GM23338 (cell line): ENCODE measurements around the gene RASSF4. TPM values are rescaled to one million over a fixed set of nuclear protein-coding genes. Genes with fewer than 3 reads are reported as not detected.

ENCODE experiments used
- ATAC-seq: fragments of 200-7000 bp; cut with Tn5 transposase; 3 replicates; pipeline ENCODE4 v1.9.1; 2020
- DNase-seq: peaks from one replicate; pipeline ENCODE4 v3.0.0-alpha.2; 2015; ENCODE audit warnings: low spot score
- H2AFZ ChIP-seq: fragments of 200-600 bp; sonication (generic); 2 replicates; pipeline ENCODE4 v1.8.0; 2016; ENCODE audit warnings: antibody characterized with exemption, mild to moderate bottlenecking, moderate library complexity
- H3F3A ChIP-seq: fragments of 200-600 bp; sonication (generic); replicated peaks from 2 replicates; pipeline ENCODE4 v1.8.0; 2017; ENCODE audit warnings: antibody characterized with exemption, mixed run types, low read depth
- H3K27ac ChIP-seq: fragments of 200-600 bp; sonication (generic); 2 replicates; pipeline ENCODE4 v1.6.1; 2016; ENCODE audit warnings: low read depth
- H3K27me3 ChIP-seq: fragments of 200-600 bp; sonication (generic); 2 replicates; pipeline ENCODE4 v1.8.0; 2016; ENCODE audit warnings: mild to moderate bottlenecking, mixed run types, moderate library complexity; ENCODE audit not compliant: insufficient read depth
- H3K36me3 ChIP-seq: fragments of 200-600 bp; sonication (generic); 2 replicates; pipeline ENCODE4 v1.8.0; 2016; ENCODE audit warnings: mild to moderate bottlenecking; ENCODE audit not compliant: insufficient read depth
- H3K4me1 ChIP-seq: fragments of 200-600 bp; sonication (generic); 2 replicates; pipeline ENCODE4 v1.8.0; 2016; ENCODE audit warnings: mild to moderate bottlenecking, moderate library complexity; ENCODE audit not compliant: insufficient read depth
- H3K4me2 ChIP-seq: fragments of 200-600 bp; sonication (generic); 2 replicates; pipeline ENCODE4 v1.7.1; 2017; ENCODE audit warnings: mixed run types
- H3K4me3 ChIP-seq: fragments of 200-600 bp; sonication (generic); 2 replicates; pipeline ENCODE4 v1.6.1; 2016; ENCODE audit warnings: mixed run types
- H3K79me2 ChIP-seq: fragments of 200-600 bp; sonication (generic); replicated peaks from 2 replicates; pipeline ENCODE4 v1.8.0; 2017; ENCODE audit warnings: mild to moderate bottlenecking; ENCODE audit not compliant: insufficient read depth
- H3K9me2 ChIP-seq: fragments of 200-600 bp; sonication (generic); 2 replicates; pipeline ENCODE4 v1.8.0; 2017; ENCODE audit not compliant: insufficient read depth
- H4K20me1 ChIP-seq: fragments of 200-600 bp; sonication (generic); replicated peaks from 2 replicates; pipeline ENCODE4 v1.8.0; 2017; ENCODE audit warnings: mild to moderate bottlenecking; ENCODE audit not compliant: insufficient read depth
- H3K27ac Mint-ChIP-seq: 2 replicates; pipeline ENCODE4 v1.8.0; 2020; ENCODE audit warnings: inconsistent platforms, mild to moderate bottlenecking, moderate library complexity, mixed read lengths
- H3K27me3 Mint-ChIP-seq: 3 replicates; pipeline ENCODE4 v1.8.0; 2022; ENCODE audit warnings: low read depth, mild to moderate bottlenecking, moderate library complexity, mixed read lengths, inconsistent platforms; ENCODE audit not compliant: insufficient read depth, poor library complexity
- H3K36me3 Mint-ChIP-seq: 3 replicates; pipeline ENCODE4 v1.8.0; 2021; ENCODE audit warnings: low read depth, mild to moderate bottlenecking, inconsistent platforms, moderate library complexity, mixed read lengths
- H3K4me1 Mint-ChIP-seq: 3 replicates; pipeline ENCODE4 v1.8.0; 2020; ENCODE audit warnings: mild to moderate bottlenecking, inconsistent platforms, mixed read lengths
- H3K4me3 Mint-ChIP-seq: 3 replicates; pipeline ENCODE4 v1.8.0; 2021; ENCODE audit warnings: moderate library complexity, mild to moderate bottlenecking, inconsistent platforms, mixed read lengths
- H3K9me3 Mint-ChIP-seq: 3 replicates; pipeline ENCODE4 v1.8.0; 2020; ENCODE audit warnings: moderate library complexity, mild to moderate bottlenecking, inconsistent platforms, mixed read lengths
- CREB1 ChIP-seq: fragments of 250-450 bp; sonication (Bioruptor Pico); IDR thresholded peaks from 2 replicates; pipeline ENCODE4 v1.5.0; 2020; ENCODE audit warnings: low read depth, mild to moderate bottlenecking, moderate library complexity
- CTCF ChIP-seq, 2 experiments: fragments of 200-600 bp in 1 of 2; sonication (generic) in 1 of 2; conservative IDR thresholded peaks; 2 replicates each; pipeline versions ENCODE4 v1.5.1 to v1.6.1; 2016 to 2017; ENCODE audit warnings: antibody characterized with exemption in 2 of 2, low read depth in 2 of 2, mild to moderate bottlenecking in 2 of 2, moderate library complexity in 1 of 2
- EZH2 ChIP-seq: fragments of 200-600 bp; sonication (generic); IDR thresholded peaks from one replicate; pipeline ENCODE4 v1.8.0; 2017; ENCODE audit warnings: antibody characterized with exemption, mild to moderate bottlenecking, low read depth; ENCODE audit not compliant: unreplicated experiment
- EZH2phosphoT487 ChIP-seq: fragments of 200-600 bp; sonication (generic); IDR thresholded peaks from one replicate; pipeline ENCODE4 v1.8.1; 2018; ENCODE audit warnings: antibody characterized with exemption; ENCODE audit not compliant: unreplicated experiment
- JUNB ChIP-seq: IDR thresholded peaks from one replicate; pipeline ENCODE4 v1.6.1; 2016; ENCODE audit warnings: antibody characterized with exemption; ENCODE audit not compliant: unreplicated experiment
- NANOG ChIP-seq: IDR thresholded peaks from 2 replicates; pipeline ENCODE4 v1.6.1; 2016; ENCODE audit warnings: antibody characterized with exemption, borderline replicate concordance
- REST ChIP-seq: IDR thresholded peaks from one replicate; pipeline ENCODE4 v1.6.1; 2018; ENCODE audit warnings: antibody characterized with exemption; ENCODE audit not compliant: unreplicated experiment
- STAT1 ChIP-seq: IDR thresholded peaks from one replicate; pipeline ENCODE4 v1.6.1; 2016; ENCODE audit warnings: antibody characterized with exemption; ENCODE audit not compliant: unreplicated experiment
- ZNF114 ChIP-seq: fragments of 250-450 bp; sonication (Bioruptor Pico); IDR thresholded peaks from 2 replicates; pipeline ENCODE4 v1.5.0; 2020; ENCODE audit warnings: mild to moderate bottlenecking, moderate library complexity
- ZNF462 ChIP-seq: fragments of 250-450 bp; sonication (Bioruptor Pico); IDR thresholded peaks from 2 replicates; pipeline ENCODE4 v1.5.0; 2020; ENCODE audit warnings: mild to moderate bottlenecking, moderate library complexity
- polyA plus RNA-seq: library from polyadenylated mRNA; unstranded; fragments of >200 nt; fragmentation: Nextera tagmentation; extraction: Ambion mirVana; gene quantifications from 2 replicates; pipeline ENCODE4 v1.2.1, GENCODE V29; 2016
- total RNA-seq: library from RNA; depleted of rRNA; stranded (reverse); fragments of >200 nt; shearing (Covaris generic); gene quantifications from 2 replicates; pipeline ENCODE4 v1.2.3, GENCODE V29; 2014

Gene RASSF4
- total and polyA plus RNA-seq, 2 experiments from 2014 or later = 12.4 to 13.6 TPM

- TF ChIP-seq ZNF462 (CRISPR knock-in tag) (no peak), REST (no peak), JUNB (no peak), EZH2 (no peak)
Measured at GRCh38 chr10:44921506-44921905, 38.1 kb upstream of the RASSF4 start (continued).

- no peak overlapping the region for H3K27ac Mint-ChIP-seq
- H2AFZ ChIP-seq = no peak overlapping the region
- peaks cover 3% of the 10 kb centered on the region for H3K27me3 Mint-ChIP-seq
- no peaks in the 10 kb centered on the region for H3K4me1 ChIP-seq
- no peaks in the 10 kb centered on the region for H3F3A ChIP-seq
- H3K27ac ChIP-seq = no peak overlapping the region
- H3K4me3 Mint-ChIP-seq = no peak overlapping the region
- no peaks in the 10 kb centered on the region for H3K36me3 ChIP-seq
- DNase-seq (no peak), ATAC-seq (no peak)
- no peaks in the 10 kb centered on the region for H4K20me1 ChIP-seq
- H3K27me3 ChIP-seq = no peaks in the 10 kb centered on the region
- H3K4me1 Mint-ChIP-seq = no peaks in the 10 kb centered on the region
- peaks cover 4% of the 10 kb centered on the region; the same call in 1 of the 3 replicates for H3K36me3 Mint-ChIP-seq
- no peak overlapping the region for H3K4me2 ChIP-seq
- no peaks in the 10 kb centered on the region for H3K79me2 ChIP-seq
- H3K9me3 Mint-ChIP-seq = peaks cover 9% of the 10 kb centered on the region; the same call in 2 of the 3 replicates
- H3K9me2 ChIP-seq = peaks cover 2% of the 10 kb centered on the region; the same call in 1 of the 2 replicates
- H3K4me3 ChIP-seq = no peak overlapping the region
- no peak for TF ChIP-seq ZNF114 (CRISPR knock-in tag)
- TF ChIP-seq CTCF (conservative IDR thresholded peaks at IDR 0.05; ENCODE audit: low read depth in 2 of 2) = no peak
- TF ChIP-seq STAT1 = no peak
- TF ChIP-seq NANOG = no peak
- TF ChIP-seq REST = no peak
- no peak for TF ChIP-seq EZH2phosphoT487
- no peak for TF ChIP-seq CREB1 (CRISPR knock-in tag)
- TF ChIP-seq JUNB = no peak
Measured at GRCh38 chr10:44922021-44922420, 37.6 kb upstream of the RASSF4 start.
